IPS-15b (cell line): ENCODE data around the gene ZNF683.
"Not testable (repeated sequence)": the region's sequence is repeated elsewhere in the genome, so short reads cannot be mapped to it uniquely, and the experiment has no call there.

ENCODE experiments used
- H3K27me3 ChIP-seq: one replicate; pipeline ENCODE4 v1.6.1; 2013; ENCODE audit warnings: low read length; ENCODE audit not compliant: control insufficient read depth, insufficient read depth
- H3K36me3 ChIP-seq: one replicate; pipeline ENCODE4 v1.6.1; 2013; ENCODE audit warnings: low read length; ENCODE audit not compliant: control insufficient read depth, insufficient read depth
- H3K4me1 ChIP-seq: one replicate; pipeline ENCODE4 v1.6.1; 2013; ENCODE audit warnings: mild to moderate bottlenecking, low read length; ENCODE audit not compliant: control insufficient read depth, insufficient read depth
- H3K4me3 ChIP-seq: one replicate; pipeline ENCODE4 v1.5.1; 2013; ENCODE audit warnings: low read depth, low read length
- H3K9ac ChIP-seq: one replicate; pipeline ENCODE4 v1.6.1; 2013; ENCODE audit warnings: low read depth, mild to moderate bottlenecking, low read length
- H3K9me3 ChIP-seq: one replicate; pipeline ENCODE4 v1.6.1; 2013; ENCODE audit warnings: mild to moderate bottlenecking, low read length; ENCODE audit not compliant: control insufficient read depth, insufficient read depth

The ZNF683 gene

DNA sequence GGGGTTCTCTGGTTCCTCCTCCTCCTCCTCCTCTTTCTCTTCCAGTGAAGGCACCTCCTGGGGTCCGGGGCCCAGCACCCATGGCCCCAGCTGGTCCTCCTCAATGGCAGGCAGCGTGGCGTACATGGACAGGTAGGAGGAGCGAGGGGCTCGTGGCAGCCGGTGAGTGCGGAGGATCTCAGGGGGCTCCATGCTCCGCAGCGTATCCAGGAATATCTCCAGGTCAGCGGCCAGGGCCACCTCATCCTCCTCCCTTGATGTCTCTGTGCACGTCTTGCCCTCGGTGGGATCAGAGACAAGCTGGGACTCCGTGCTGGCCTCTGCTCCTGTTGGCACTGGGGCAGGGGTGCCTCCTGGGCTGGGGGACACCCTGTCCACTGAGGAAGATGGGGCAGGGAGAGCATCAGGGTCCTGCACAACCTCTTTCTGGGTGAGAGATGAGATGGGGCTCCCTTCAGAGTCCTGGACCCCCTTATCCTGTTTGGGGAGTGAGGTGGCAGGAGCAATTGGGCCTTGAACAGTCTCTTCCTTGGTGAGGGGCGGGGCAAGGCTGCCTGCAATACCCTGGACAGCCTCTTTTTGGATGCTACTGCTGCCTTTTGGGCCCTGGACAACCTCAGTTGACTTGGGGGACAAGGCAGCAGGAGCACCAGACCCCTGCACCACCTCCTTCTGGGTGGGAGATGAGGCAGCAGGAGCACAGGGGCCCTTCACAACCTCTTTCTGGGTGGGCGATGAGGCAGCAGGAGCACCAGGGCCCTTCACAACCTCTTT, 28.2 kb downstream of the ZNF683 start:
- H3K4me3 ChIP-seq, result no peak overlapping the region

DNA sequence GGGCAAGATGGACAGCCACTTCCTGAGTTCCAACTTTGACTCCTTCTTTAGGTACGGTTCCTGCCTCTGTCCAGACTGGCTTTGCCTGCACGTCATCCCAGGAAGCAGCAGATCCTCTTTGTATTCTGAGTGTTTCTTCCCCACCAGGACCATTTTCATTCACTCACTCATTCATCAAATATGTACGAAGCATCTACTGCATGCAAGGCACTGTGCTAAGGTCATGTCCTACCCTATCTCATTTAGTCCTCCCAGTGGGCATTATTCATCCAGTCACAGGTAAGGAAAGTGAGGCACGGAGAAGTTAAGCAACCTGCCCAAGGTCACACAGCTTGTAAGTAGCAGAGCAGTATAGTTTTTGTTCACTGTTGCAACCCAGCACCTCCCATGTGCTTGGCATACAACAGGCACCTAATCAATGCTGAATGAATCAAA, 32.5 kb downstream of the ZNF683 start:
- no peaks in the 10 kb centered on the region for H3K36me3 ChIP-seq
- H3K27me3 ChIP-seq, result peaks cover 8% of the 10 kb centered on the region
- no peaks in the 10 kb centered on the region for H3K9me3 ChIP-seq
- peaks cover 8% of the 10 kb centered on the region for H3K4me1 ChIP-seq
- H3K9ac ChIP-seq, result no peak overlapping the region
- H3K4me3 ChIP-seq, result no peak overlapping the region

More for the DNA sequence above, 28.2 kb downstream of the ZNF683 start:
- H3K36me3 ChIP-seq, result peaks cover 4% of the 10 kb centered on the region
- H3K9me3 ChIP-seq, result no peaks in the 10 kb centered on the region
- H3K9ac ChIP-seq, result no peak overlapping the region
- no peaks in the 10 kb centered on the region for H3K27me3 ChIP-seq
- H3K4me1 ChIP-seq, result no peaks in the 10 kb centered on the region

DNA sequence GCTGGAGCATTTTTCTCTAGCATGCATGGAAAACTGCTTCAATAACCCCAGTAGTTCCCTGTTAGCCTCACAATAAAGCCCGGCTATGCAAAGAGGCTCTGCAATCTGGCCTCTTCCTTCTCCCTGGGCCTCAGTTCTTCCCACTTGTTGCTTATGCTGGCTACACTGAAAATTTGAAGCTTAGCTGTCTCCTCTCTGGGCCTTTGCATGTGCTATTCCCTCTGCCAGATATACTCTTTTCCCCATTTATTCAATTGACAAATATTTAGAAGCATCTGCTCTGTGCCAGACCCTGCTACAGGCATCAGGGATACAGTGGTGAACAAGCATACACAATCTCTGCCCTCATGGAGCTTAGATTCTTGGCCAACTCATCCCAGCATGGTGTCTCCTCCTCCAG, 33.9 kb downstream of the ZNF683 start:
- H3K36me3 ChIP-seq, result no peaks in the 10 kb centered on the region
- no peaks in the 10 kb centered on the region for H3K9me3 ChIP-seq
- peaks cover 8% of the 10 kb centered on the region for H3K27me3 ChIP-seq
- peaks cover 8% of the 10 kb centered on the region for H3K4me1 ChIP-seq
- H3K4me3 ChIP-seq, result no peak overlapping the region
- H3K9ac ChIP-seq, result no peak overlapping the region

DNA sequence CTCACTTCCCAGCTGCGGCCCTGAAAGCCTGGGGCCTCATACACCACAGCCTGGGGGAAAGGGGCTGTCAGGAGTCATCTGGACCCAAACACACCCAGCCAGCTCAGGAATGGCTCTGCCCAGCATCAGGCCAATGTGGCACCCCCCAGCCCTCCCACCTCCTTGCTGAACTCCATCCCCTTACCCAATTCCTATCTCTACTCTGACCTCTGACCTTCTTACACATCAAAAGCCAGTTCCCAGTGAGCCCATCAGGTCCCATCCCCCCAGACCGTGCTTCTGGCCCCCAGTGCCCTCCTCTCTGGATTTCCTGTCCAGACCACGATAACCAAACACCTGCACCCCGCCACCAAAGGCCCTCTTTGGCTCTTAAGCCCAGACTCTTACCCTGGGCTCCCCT, 34.9 kb downstream of the ZNF683 start:
- H3K9ac ChIP-seq, result no peak overlapping the region
- H3K27me3 ChIP-seq, result peaks cover 8% of the 10 kb centered on the region
- H3K4me3 ChIP-seq, result no peak overlapping the region
- no peaks in the 10 kb centered on the region for H3K9me3 ChIP-seq
- no peaks in the 10 kb centered on the region for H3K36me3 ChIP-seq
- peaks cover 8% of the 10 kb centered on the region for H3K4me1 ChIP-seq

DNA sequence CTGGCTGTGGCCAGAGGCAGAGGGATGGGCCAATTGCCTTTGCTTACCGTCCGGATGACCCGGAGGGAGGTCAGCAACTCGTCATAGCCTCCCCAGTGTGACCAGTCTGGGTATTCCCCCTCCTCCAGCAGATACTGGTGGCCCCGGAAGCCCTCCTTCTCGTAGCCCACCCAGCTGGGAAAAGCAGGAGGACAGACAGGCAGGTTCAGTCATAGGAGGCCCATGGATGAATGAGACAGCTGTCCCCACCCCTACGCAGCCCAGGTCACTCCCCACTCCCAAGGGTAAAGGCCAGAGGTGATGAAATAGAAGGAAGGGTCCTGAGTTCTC, 35.4 kb downstream of the ZNF683 start:
- Histone ChIP-seq H3K9me3 (no peaks in the 10 kb centered on the region), H3K4me3 (peak overlapping the region; percentile 93), H3K36me3 (no peaks in the 10 kb centered on the region), H3K27me3 (peaks cover 8% of the 10 kb centered on the region), H3K4me1 (peaks cover 8% of the 10 kb centered on the region), H3K9ac (no peak overlapping the region)

DNA sequence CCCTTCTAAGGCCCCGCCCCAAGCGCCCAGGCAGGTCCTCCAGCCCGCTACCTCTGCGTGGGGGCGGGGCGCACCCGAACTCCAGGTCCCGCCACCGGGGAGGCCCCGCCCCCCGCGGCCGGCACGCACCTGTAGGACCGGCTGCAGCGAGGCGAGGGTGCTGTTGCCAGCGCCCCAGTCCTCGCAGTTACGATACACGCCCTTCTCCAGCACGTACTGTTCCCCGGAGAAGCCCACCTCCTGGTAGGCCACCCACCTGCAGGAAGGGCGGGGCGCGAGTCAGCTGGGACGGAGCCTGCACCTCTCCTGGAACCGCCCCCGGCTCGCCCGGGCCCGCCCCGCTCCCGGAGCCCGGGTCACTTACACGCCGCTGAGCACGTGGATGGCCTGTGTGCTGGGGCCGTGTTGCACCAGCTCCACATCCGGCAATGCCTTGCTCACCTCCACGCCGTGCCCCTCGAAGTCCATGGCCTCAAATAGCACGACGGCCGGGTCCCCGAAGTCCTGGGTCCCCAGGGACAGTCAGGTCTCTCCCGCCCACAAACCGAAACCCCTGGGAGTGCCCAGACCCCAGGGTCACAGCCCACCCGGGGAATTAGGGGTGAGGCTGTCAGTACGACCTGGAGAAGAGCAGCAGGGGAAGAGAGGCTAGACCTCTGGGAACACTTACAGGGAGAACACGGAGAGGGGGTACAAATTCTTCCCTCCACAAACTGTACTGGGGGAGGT, 35.9 kb downstream of the ZNF683 start:
- peak overlapping the region; percentile 47 for H3K9ac ChIP-seq
- no peaks in the 10 kb centered on the region for H3K9me3 ChIP-seq
- H3K4me3 ChIP-seq, result peak overlapping the region; percentile 93
- peaks cover 8% of the 10 kb centered on the region for H3K27me3 ChIP-seq
- no peaks in the 10 kb centered on the region for H3K36me3 ChIP-seq
- peaks cover 8% of the 10 kb centered on the region for H3K4me1 ChIP-seq

DNA sequence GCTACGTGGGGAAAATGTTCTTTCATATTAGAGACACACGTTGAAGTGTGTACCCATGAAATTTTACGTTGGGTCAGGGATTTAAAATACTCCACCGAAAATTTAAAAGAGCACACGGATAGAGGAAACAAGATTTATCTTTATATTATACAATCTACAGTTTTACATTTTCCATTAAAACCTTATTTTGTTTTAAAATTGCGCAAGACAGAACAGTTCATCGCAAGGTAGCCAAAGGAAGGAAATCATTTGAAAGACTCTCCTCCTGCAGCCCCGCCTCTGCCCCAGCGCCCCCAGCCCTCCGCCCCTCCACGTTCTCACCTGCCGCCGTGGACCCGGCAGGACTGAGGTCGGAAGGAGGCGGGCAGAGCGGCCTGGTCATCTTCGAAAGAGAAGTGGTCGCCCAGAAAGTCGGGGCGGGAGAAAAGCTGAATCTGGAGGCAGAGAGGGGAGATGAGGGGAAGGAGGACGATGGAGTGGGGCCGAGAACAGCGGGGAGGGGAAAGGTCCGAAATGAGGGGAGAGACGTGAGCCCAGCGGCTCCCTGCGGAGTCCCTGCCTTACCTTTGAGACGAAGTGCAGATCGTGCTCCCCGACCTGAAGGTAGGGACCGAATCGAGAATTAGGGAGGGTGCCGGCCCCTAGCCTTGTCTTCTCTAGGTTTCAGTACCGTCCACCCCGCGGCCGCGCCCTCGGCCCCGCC, 36.6 kb downstream of the ZNF683 start:
- no peaks in the 10 kb centered on the region for H3K9me3 ChIP-seq
- H3K27me3 ChIP-seq, result peaks cover 8% of the 10 kb centered on the region
- H3K4me3 ChIP-seq, result peak overlapping the region; percentile 93

DNA sequence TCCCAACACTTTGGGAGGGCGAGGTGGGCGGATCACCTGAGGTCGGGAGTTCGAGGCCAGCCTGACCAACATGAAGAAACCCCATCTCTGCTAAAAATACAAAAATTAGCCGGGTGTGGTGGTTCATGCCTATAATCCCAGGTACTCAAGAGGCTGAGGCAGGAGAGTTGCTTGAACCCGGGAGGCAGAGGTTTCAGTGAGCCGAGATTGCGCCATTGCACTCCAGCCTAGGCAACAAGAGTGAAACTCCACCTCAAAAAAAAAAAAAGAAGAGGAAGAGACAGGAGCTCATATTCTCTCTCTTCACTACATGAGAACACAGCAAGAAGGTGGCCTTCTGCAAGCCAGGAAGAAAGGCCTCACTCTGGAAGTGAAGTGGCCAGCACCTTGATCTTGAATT, 39.2 kb downstream of the ZNF683 start:
- not testable (repeated sequence) for H3K9me3 ChIP-seq, H3K9ac ChIP-seq, H3K36me3 ChIP-seq, H3K27me3 ChIP-seq, H3K4me3 ChIP-seq, H3K4me1 ChIP-seq

More for the DNA sequence above, 36.6 kb downstream of the ZNF683 start:
- Histone ChIP-seq H3K4me1 (peaks cover 8% of the 10 kb centered on the region), H3K36me3 (no peaks in the 10 kb centered on the region), H3K9ac (peak overlapping the region; percentile 70)

DNA sequence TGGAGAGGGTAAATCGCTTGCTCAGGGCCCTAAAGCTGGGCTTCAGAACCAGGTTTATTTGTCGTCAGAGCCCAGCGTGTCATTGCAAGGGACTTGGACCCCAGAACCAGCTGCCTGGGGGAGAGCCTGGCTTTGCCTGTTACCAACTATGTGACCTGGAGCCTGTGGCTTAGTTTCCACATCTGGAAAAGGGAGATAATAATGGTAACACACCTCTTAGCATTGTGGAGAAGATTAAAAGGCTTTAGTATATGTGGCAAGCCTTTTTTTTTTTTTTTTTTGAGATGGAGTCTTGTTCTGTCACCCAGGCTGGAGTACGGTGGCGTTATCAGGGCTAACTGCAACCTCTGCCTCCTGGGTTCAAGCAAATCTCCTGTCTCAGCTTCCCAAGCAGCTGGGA, 42.3 kb downstream of the ZNF683 start:
- Histone ChIP-seq H3K4me3 (no peak overlapping the region), H3K4me1 (no peaks in the 10 kb centered on the region), H3K27me3 (no peaks in the 10 kb centered on the region), H3K36me3 (peaks cover 12% of the 10 kb centered on the region), H3K9me3 (no peaks in the 10 kb centered on the region), H3K9ac (no peak overlapping the region)

DNA sequence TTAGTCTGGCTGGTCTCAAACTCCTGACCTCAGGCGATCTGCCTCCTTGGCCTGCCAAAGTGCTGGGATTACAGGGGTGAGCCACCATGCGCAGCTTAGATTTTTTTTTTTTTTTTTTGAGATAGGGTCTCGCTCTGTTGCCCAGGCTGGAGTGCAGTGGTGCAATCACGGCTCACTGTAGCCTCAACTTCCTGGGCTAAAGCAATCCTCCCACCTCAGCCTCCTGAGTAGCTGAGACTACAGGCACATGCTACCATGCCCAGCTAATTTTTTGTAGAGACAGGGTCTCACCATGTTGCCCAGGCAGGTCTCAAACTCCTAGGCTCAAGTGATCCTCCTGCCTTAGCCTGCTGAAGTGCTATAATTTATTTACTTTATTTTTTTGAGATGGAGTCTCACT, 43.2 kb downstream of the ZNF683 start:
- H3K4me3 ChIP-seq, H3K9ac ChIP-seq, H3K27me3 ChIP-seq, H3K9me3 ChIP-seq, H3K4me1 ChIP-seq: not testable (repeated sequence)
- H3K36me3 ChIP-seq, result peaks cover 12% of the 10 kb centered on the region

DNA sequence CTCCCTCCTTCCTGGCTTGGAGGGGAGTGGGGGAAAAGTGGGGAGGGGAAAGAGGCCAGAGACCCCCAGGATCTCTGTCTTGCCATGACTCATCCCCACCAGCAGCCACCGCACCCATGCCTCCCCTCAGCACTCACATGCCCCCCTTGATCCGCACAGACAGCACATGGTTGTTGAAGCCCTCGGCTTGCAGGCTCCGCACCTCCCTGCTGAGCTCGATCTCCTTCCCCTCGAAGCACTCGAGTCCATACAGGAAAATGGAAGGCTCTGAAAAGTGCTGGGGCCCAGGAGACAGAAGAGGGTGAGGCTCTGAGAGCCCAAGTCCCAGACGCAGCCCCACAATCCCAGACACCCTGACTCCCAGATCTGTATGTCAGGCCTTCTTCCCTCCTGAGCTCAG, 44.0 kb downstream of the ZNF683 start:
- H3K9me3 ChIP-seq, result no peaks in the 10 kb centered on the region
- no peaks in the 10 kb centered on the region for H3K4me1 ChIP-seq
- H3K27me3 ChIP-seq, result no peaks in the 10 kb centered on the region
- H3K4me3 ChIP-seq, result no peak overlapping the region
- peaks cover 17% of the 10 kb centered on the region for H3K36me3 ChIP-seq
- H3K9ac ChIP-seq, result peak overlapping the region; percentile 24
